A549 treated with AZD9567 at 1 μM for 4 hours (cell line): ENCODE data around the gene KRTAP1-3. TPM values are rescaled to one million over a fixed set of nuclear protein-coding genes. Genes with fewer than 3 reads are reported as not detected.

ENCODE experiments used
- total RNA-seq: library from RNA; stranded (reverse); fragments of 200-300 nt; extraction: Qiagen RNA extraction; gene quantifications from 5 replicates; pipeline ENCODE4 v1.2.3, GENCODE V29; 2022; ENCODE audit not compliant: insufficient read depth

Gene KRTAP1-3, protein sequence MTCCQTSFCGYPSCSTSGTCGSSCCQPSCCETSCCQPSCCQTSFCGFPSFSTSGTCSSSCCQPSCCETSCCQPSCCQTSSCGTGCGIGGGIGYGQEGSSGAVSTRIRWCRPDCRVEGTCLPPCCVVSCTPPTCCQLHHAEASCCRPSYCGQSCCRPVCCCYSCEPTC
- not detected in 5 replicates for total RNA-seq

DNA sequence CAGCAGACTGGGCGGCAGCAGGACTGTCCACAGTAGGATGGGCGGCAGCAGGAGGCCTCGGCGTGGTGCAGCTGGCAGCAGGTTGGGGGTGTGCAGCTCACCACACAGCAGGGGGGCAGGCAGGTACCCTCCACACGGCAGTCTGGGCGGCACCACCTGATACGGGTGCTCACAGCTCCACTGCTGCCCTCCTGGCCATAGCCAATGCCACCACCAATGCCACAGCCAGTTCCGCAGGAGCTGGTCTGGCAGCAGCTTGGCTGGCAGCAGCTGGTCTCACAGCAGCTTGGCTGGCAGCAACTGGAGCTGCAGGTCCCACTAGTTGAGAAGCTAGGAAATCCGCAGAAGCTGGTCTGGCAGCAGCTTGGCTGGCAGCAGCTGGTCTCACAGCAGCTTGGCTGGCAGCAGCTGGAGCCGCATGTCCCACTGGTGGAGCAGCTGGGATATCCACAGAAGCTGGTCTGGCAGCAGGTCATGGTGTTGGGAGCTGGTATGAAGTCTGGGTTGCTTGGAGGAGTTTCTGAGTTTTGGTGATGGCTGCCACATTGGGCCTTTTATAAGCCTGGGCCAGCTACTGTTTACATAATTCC is at the start of gene KRTAP1-3:
Gene KRTAP1-3 (minus strand): TSS at position 529 of the 590 bp plus-strand sequence. CDS start 53 bp downstream, at position 476.

DNA sequence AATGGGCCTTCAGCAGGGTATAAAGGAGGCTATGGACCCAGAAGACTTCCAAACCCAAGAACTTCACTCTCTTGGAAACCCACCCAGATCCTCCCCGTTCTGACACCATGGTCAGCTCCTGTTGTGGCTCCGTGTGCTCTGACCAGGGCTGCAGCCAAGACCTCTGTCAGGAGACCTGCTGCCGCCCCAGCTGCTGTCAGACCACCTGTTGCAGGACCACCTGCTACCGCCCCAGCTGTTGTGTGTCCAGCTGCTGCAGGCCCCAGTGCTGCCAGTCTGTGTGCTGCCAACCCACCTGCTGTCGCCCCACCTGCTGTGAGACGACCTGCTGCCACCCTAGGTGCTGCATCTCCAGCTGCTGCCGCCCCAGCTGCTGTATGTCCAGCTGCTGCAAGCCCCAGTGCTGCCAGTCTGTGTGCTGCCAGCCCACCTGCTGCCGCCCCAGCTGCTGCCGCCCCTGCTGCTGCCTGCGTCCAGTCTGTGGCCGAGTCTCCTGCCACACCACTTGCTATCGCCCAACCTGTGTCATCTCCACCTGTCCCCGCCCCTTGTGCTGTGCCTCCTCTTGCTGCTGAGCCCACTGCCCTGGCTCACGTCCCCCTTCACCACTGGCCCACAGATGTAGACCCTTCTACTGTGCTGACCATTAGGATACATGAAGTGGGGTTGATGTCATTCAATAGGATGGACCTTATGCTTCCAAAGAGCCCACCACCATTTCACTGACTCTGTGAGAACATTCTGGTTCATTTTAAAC is 49.6 kb upstream of the KRTAP1-3 start, which contains the start of gene KRTAP4-7:
Gene KRTAP4-7 (plus strand): TSS at position 51 of the 757 bp plus-strand sequence. CDS start 57 bp downstream, at position 108.

DNA sequence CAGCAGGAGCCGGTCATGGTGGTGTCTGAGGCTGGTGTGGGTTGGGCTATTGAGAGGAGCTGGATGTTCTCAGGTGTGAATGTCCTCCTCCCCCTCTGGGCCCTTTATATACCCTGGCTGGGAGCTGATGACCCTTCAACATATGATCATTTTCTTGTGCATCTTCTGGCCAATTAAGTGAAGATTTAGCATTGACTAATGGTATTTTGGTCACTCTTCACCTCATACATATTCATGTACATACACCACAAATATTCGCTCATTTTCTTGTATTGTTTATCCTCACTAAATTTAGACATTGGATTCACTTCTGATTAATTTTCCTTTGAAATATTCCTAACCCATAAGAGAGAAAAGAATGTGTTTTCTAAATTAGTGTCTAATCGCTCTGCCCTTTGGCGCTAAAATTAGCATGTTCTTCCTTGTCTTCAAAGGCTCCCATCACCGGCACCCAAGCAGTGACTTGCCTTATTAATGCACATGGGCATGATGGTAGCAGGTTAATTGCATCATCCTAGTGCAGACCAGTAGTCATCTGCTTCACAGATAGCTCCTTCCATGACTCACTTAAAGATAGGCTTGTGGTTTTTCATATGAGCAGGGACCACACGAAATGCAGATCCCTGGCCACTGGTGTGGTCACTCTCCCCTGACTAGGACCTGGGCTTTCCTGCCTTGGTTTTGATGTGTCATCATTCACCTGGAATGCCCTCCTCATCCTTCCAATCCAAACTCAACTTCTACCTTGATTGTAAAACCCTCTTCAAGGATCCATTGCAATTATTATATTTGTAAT is 31.4 kb upstream of the KRTAP1-3 start, which contains the start of gene KRTAP2-4:
Gene KRTAP2-4 (minus strand): TSS at position 51 of the 796 bp plus-strand sequence. CDS start 34 bp downstream, at position 17.

DNA sequence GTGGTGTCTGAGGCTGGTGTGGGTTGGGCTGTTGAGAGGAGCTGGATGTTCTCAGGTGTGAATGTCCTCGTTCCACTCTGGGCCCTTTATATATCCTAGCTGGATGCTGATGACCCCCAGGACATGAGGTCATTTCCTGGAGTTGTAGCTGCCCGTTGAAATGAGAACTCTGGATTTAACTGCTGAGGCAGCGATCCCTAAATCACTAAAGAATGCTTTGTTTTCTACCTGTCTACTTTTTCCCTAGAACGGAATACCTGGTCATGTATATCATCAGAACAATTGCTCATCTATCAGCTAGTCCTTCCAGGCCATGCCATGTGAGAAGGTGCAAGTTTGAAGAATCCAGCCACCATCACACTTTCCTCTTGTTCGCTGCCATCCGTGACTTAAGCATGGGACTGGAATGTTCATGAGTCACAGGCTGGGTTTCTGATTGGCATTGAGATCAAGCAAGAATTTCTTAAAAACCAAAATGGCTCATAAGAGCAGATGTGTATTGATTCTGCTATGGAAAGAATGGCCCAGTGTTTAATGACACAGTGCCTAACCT is 25.5 kb upstream of the KRTAP1-3 start, which contains the start of gene KRTAP2-3:
Gene KRTAP2-3 (minus strand): TSS at position 63 of the 553 bp plus-strand sequence. CDS start 64 bp downstream, outside the sequence.

DNA sequence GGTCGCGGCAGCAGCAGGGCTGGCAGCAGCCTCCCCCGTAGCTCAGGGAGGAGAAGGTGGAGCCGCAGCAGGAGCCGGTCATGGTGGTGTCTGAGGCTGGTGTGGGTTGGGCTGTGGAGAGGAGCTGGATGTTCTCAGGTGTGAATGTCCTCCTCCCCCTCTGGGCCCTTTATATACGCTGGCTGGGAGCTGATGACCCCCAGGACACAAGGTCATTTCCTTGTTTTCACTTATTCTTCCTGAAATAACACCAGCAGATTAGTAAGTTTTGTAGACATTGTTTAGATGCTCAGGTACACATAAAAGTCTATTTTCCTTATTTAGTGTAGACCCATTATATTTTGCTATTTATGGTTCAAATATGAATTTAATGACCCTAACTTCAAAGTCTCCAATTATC is 20.5 kb upstream of the KRTAP1-3 start, which contains the start of gene KRTAP2-2:
Gene KRTAP2-2 (minus strand): TSS at position 101 of the 400 bp plus-strand sequence. CDS start 19 bp downstream, at position 82.

DNA sequence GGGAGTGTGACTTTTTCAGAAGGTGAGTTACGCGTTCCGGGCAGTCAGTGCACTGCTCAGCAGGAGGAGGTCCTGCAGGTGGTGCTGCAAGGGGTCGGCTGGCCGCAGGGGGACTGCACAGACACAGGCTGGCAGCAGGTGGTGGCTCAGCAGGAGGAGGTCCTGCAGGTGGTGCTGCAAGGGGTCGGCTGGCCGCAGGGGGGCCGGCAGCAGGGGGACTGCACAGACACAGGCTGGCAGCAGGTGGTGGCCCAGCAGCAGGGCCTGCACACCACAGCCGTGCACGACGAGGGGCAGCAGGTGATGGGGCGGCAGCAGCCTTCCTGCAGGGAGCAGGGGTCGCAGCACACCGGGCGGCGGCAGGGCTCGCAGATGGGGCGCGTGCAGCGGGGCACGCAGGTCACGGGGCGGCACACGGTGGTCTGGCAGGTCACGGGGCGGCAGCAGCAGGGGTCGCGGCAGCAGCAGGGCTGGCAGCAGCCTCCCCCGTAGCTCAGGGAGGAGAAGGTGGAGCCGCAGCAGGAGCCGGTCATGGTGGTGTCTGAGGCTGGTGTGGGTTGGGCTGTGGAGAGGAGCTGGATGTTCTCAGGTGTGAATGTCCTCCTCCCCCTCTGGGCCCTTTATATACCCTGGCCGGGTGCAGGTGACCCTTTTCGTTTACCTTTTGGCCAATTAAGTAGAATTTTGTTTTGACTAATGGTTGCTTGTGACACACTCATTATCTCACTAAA is 12.2 kb upstream of the KRTAP1-3 start, which contains the start of gene KRTAP2-1:
Gene KRTAP2-1 (minus strand): TSS at position 582 of the 731 bp plus-strand sequence. CDS start 49 bp downstream, at position 533.

DNA sequence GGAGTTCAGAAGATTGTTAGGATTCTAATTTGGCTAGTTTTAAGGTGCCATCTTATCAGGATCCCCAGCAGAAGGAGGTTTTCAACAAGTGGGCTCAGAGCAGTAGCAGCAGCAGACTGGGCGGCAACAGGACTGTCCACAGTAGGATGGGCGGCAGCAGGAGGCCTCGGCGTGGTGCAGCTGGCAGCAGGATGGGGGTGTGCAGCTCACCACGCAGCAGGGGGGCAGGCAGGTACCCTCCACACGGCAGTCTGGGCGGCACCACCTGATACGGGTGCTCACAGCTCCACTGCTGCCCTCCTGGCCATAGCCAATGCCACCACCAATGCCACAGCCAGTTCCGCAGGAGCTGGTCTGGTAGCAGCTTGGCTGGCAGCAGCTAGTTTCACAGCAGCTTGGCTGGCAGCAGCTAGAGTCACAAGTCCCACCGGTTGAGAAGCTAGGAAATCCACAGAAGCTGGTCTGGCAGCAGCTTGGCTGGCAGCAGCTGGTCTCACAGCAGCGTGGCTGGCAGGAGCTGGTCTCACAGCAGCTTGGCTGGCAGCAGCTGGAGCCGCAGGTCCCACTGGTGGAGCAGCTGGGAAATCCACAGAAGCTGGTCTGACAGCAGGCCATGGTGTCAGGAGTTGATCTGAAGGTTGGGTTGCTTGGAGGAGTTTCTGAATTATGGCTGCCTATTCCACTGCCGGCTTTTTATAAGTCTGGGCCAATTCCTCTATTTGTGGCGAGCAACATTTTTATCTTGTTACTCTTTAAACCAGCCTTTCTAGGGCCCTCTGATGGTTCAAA is 6.3 kb upstream of the KRTAP1-3 start, which contains the start of gene KRTAP1-1:
Gene KRTAP1-1 (minus strand): TSS at position 668 of the 789 bp plus-strand sequence. CDS start 53 bp downstream, at position 615.

DNA sequence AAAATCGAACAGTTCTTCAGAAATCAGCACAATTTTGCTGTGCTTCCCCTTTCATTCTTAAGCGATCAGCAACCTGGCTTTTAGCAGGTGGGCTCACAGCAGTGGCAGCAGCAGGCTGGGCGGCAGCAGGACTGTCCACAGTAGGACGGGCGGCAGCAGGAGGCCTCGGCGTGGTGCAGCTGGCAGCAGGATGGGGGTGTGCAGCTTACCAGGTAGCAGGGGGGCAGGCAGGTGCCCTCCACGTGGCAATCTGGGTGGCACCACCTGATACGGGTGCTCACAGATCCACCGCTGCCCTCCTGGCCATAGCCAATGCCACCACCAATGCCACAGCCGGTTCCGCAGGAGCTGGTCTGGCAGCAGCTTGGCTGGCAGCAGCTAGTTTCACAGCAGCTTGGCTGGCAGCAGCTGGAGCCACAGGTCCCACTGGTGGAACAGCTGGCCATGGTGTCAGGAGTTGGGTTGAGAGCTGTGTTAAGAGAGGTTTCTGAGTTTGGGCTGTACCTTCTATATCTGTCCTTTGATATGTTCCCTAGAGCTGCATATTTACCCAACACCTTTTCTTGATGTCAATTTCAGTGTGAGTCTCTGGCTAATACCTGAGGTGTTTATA is 4.9 kb downstream of the KRTAP1-3 start, which contains the start of gene KRTAP1-4:
Gene KRTAP1-4 (minus strand): TSS at position 563 of the 613 bp plus-strand sequence. CDS start 117 bp downstream, at position 446.

DNA sequence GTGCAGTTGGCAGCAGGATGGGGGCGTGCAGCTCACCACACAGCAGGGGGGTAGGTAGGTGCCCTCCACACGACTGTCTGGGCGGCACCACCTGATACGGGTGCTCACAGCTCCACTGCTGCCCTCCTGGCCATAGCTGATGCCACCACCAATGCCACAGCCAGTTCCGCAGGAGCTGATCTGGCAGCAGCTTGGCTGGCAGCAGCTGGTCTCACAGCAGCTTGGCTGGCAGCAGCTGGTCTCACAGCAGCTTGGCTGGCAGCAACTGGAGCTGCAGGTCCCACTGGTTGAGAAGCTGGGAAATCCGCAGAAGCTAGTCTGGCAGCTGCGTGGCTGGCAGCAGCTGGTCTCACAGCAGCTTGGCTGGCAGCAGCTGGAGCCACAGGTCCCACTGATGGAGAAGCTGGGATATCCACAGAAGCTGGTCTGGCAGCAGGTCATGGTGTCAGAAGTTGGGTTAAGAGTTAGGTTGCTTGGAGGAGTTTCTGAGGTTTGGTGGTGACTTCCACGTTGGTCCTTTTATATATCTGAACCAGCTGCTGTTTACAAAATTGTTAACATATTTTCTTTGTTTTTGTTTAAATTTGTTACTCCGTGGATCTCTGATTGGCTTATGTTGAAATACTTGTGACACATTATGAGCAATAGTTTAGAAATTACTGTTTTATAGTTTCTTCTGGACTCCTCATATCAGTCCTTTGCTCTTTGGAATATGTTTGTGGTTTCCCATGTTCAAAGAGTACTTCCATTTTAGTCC is 7.8 kb downstream of the KRTAP1-3 start, which contains the start of gene KRTAP1-5:
Gene KRTAP1-5 (minus strand): TSS at position 494 of the 757 bp plus-strand sequence. CDS start 53 bp downstream, at position 441.

DNA sequence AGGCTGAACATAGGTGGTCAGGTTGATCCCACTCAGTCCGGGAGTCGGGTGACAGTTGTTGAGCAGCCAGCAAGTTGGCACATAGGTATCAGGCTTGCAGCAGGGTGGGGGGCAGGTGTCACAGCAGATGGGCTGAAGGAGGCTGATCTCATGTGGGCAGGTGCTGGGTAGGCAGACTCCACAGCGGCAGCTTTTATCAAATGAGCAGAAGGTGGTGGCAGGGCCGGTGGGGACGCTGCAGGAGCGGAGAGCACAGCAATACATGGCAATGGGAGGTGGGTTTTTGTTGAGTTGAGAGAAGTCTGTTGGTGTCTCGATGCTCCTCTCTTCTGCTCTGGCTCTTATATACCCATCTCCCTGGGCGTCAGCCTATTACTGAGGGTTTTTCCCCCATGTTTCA is 25.9 kb downstream of the KRTAP1-3 start, which contains the start of gene KRTAP3-1:
Gene KRTAP3-1 (minus strand): TSS at position 318 of the 400 bp plus-strand sequence. CDS start 54 bp downstream, at position 264.

DNA sequence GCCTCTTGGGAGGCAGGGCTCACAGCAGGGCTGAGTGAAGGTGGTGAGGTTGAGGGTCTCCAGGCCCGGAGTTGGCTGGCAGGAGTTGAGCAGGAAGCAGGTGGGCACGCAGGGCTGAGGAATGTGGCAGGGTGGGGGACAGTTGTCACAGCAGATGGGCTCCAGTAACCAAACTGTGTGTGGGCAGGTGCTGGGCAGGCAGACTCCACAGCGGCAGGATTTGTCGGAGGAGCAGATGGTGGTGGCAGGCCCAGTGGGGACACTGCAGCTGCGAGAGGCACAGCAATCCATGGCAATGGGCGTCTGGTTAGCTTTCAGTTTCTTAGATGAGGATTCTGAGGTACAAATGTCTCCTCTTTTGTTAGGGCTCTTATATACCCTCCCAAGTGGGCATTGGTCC is 35.1 kb downstream of the KRTAP1-3 start, which contains the start of gene KRTAP3-2:
Gene KRTAP3-2 (minus strand): TSS at position 344 of the 400 bp plus-strand sequence. CDS start 53 bp downstream, at position 291.

DNA sequence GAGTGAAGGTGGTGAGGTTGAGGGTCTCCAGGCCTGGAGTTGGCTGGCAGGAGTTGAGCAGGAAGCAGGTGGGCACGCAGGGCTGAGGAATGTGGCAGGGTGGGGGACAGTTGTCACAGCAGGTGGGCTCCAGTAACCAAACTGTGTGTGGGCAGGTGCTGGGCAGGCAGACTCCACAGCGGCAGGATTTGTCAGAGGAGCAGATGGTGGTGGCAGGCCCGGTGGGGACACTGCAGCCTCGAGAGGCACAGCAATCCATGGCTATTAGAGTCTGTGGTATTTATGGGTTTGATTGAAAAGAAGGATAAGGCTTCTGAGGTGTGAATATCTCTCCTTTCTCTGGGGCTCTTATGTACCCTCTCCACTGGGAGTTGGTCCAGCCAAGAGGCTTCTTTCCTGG is 40.8 kb downstream of the KRTAP1-3 start, which contains the start of gene KRTAP3-3:
Gene KRTAP3-3 (minus strand): TSS at position 326 of the 400 bp plus-strand sequence. CDS start 67 bp downstream, at position 259.

DNA sequence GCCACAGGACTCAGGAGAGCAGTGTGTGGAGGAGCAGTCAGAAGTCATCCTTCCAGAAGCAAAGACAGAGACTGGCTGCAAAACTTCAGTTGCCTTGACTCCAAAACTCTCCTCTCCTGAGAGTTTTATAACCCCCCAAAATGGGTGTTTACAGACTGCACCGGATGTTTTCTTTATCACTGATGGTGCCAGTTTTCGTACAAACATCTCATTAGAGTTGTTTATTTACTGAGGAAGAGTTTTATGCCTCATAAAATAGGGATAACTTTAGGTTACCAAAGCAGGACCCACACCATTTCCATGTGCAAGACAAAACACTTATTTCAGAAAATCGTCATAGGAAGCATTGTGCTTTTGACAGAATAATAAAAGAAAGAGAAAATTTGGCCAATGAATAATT is 50.4 kb downstream of the KRTAP1-3 start, which contains the start of gene KRT40:
Gene KRT40 (minus strand): TSS at position 101 of the 400 bp plus-strand sequence. CDS start 53 bp downstream, at position 48.

Other genes starting within 250 kb of the KRTAP1-3 start
- gene KRT28, start 234.9 kb downstream of the KRTAP1-3 start, total RNA-seq = not detected in 5 replicates
- gene KRT10, start 212.3 kb downstream of the KRTAP1-3 start, total RNA-seq = 51.8 to 115 TPM (median 108 TPM) in 5 replicates
- gene KRT12, start 167.7 kb downstream of the KRTAP1-3 start, total RNA-seq = not detected in 5 replicates
- gene KRT20, start 149.6 kb downstream of the KRTAP1-3 start, total RNA-seq = 0.23 to 0.42 TPM (median 0.35 TPM) in 4 of 5 replicates, not detected in the other
- gene KRT23, start 97.2 kb downstream of the KRTAP1-3 start, total RNA-seq = 0.07 to 0.26 TPM (median 0.07 TPM) in 3 of 5 replicates, not detected in the others
- gene KRT39, start 67.9 kb downstream of the KRTAP1-3 start, total RNA-seq = not detected in 5 replicates
- not detected in 5 replicates for gene KRT40, start 50.5 kb downstream of the KRTAP1-3 start, total RNA-seq
- gene KRTAP3-3, start 40.7 kb downstream of the KRTAP1-3 start, total RNA-seq = not detected in 5 replicates
- 0.16 to 3.6 TPM (median 0.25 TPM) in 5 replicates for gene KRTAP3-2, start 35.0 kb downstream of the KRTAP1-3 start, total RNA-seq
- gene KRTAP3-1, start 25.7 kb downstream of the KRTAP1-3 start, total RNA-seq = not detected in 5 replicates
- gene KRTAP1-5, start 7.7 kb downstream of the KRTAP1-3 start, total RNA-seq = not detected in 5 replicates
- gene KRTAP1-4, start 4.7 kb downstream of the KRTAP1-3 start, total RNA-seq = not detected in 5 replicates
- gene KRTAP1-1, start 6.6 kb upstream of the KRTAP1-3 start, total RNA-seq = not detected in 5 replicates
- gene KRTAP2-1, start 12.4 kb upstream of the KRTAP1-3 start, total RNA-seq = not detected in 5 replicates
- not detected in 5 replicates for gene KRTAP2-2, start 20.4 kb upstream of the KRTAP1-3 start, total RNA-seq
- 0.09 to 0.19 TPM (median 0.17 TPM) in 4 of 5 replicates, not detected in the other for gene KRTAP2-3, start 25.2 kb upstream of the KRTAP1-3 start, total RNA-seq
- not detected in 5 replicates for gene KRTAP2-4, start 31.0 kb upstream of the KRTAP1-3 start, total RNA-seq
- not detected in 5 replicates for gene KRTAP4-7, start 49.3 kb upstream of the KRTAP1-3 start, total RNA-seq
- gene KRTAP4-8, start 63.3 kb upstream of the KRTAP1-3 start, total RNA-seq = not detected in 5 replicates
- not detected in 5 replicates for gene KRTAP4-16, start 67.3 kb upstream of the KRTAP1-3 start, total RNA-seq
- not detected in 5 replicates for gene KRTAP4-9, start 70.5 kb upstream of the KRTAP1-3 start, total RNA-seq
- gene KRTAP4-11, start 83.5 kb upstream of the KRTAP1-3 start, total RNA-seq = not detected in 5 replicates
- not detected in 5 replicates for gene KRTAP4-12, start 89.3 kb upstream of the KRTAP1-3 start, total RNA-seq
- not detected in 5 replicates for gene KRTAP4-6, start 105.7 kb upstream of the KRTAP1-3 start, total RNA-seq
- not detected in 5 replicates for gene KRTAP4-5, start 115.0 kb upstream of the KRTAP1-3 start, total RNA-seq
- 0.07 TPM in 1 of 5 replicates, not detected in the others for gene KRTAP4-4, start 125.9 kb upstream of the KRTAP1-3 start, total RNA-seq
- not detected in 5 replicates for gene KRTAP4-3, start 133.3 kb upstream of the KRTAP1-3 start, total RNA-seq
- gene KRTAP4-2, start 143.3 kb upstream of the KRTAP1-3 start, total RNA-seq = not detected in 5 replicates
- gene KRTAP4-1, start 150.0 kb upstream of the KRTAP1-3 start, total RNA-seq = not detected in 5 replicates
- gene KRTAP9-1, start 155.0 kb upstream of the KRTAP1-3 start, total RNA-seq = not detected in 5 replicates
- not detected in 5 replicates for gene KRTAP9-2, start 191.8 kb upstream of the KRTAP1-3 start, total RNA-seq
- gene KRTAP9-3, start 197.6 kb upstream of the KRTAP1-3 start, total RNA-seq = not detected in 5 replicates
- gene KRTAP9-8, start 203.1 kb upstream of the KRTAP1-3 start, total RNA-seq = not detected in 5 replicates
- gene KRTAP9-4, start 214.8 kb upstream of the KRTAP1-3 start, total RNA-seq = not detected in 5 replicates
- not detected in 5 replicates for gene KRTAP9-9, start 220.5 kb upstream of the KRTAP1-3 start, total RNA-seq
- gene KRTAP9-6, start 230.5 kb upstream of the KRTAP1-3 start, total RNA-seq = not detected in 5 replicates
- not detected in 5 replicates for gene KRTAP9-7, start 240.8 kb upstream of the KRTAP1-3 start, total RNA-seq